PC-3 (cell line): Measurements from ENCODE around the gene GPR146. TPM values are rescaled to one million over a fixed set of nuclear protein-coding genes. Genes with fewer than 3 reads are reported as not detected.

Source experiments
- ATAC-seq: fragments of 200-7000 bp; cut with Tn5 transposase; 2 replicates; pipeline ENCODE4 v1.9.1; 2020; ENCODE audit warnings: mild to moderate bottlenecking, moderate library complexity
- BruUV-seq: library from RNA; stranded (reverse); fragments of 400-500 nt; replicated peaks from 2 replicates; lab custom pipeline; 2021; lab: Mats Ljungman, UMichigan
- CTCF ChIA-PET: fragments of 300-600 bp; sonication (Branson Sonifier 250); formaldehyde crosslinking; loops from one replicate; lab custom pipeline; 2022; ENCODE audit warnings: antibody characterized with exemption; lab: Charles Lee
- POLR2A ChIA-PET: fragments of 300-600 bp; sonication (Branson Sonifier 250); formaldehyde crosslinking; loops from one replicate; lab custom pipeline; 2022; ENCODE audit warnings: antibody characterized with exemption; ENCODE audit not compliant: unreplicated experiment; lab: Charles Lee
- DNase-seq: peaks from one replicate; pipeline ENCODE4 v3.0.0-alpha.2; 2015
- H2AFZ ChIP-seq: fragments of 300-600 bp; sonication (generic); 2 replicates; pipeline ENCODE4 v1.6.0; 2016; ENCODE audit warnings: antibody characterized with exemption, low read length
- H3F3A ChIP-seq: fragments of 300-600 bp; sonication (generic); one replicate; pipeline ENCODE4 v1.6.0; 2017; ENCODE audit warnings: antibody characterized with exemption, low read length, control low read depth, mild to moderate bottlenecking; ENCODE audit not compliant: unreplicated experiment
- H3K27ac ChIP-seq: fragments of 300-600 bp; sonication (generic); 2 replicates; pipeline ENCODE4 v1.5.1; 2016; ENCODE audit warnings: mild to moderate bottlenecking, low read length
- H3K27me3 ChIP-seq: fragments of 300-600 bp; sonication (generic); 2 replicates; pipeline ENCODE4 v1.6.1; 2016; ENCODE audit warnings: low read length, mixed read lengths
- H3K36me3 ChIP-seq: fragments of 300-600 bp; sonication (generic); 2 replicates; pipeline ENCODE4 v1.6.1; 2016; ENCODE audit warnings: low read depth, mixed run types, low read length, mixed read lengths
- H3K4me1 ChIP-seq: fragments of 300-600 bp; sonication (generic); 2 replicates; pipeline ENCODE4 v1.5.1; 2016; ENCODE audit warnings: low read length; ENCODE audit not compliant: insufficient read depth
- H3K4me2 ChIP-seq: fragments of 300-600 bp; sonication (generic); 2 replicates; pipeline ENCODE4 v1.6.0; 2016; ENCODE audit warnings: low read length
- H3K4me3 ChIP-seq: fragments of 300-600 bp; sonication (generic); 2 replicates; pipeline ENCODE4 v1.5.1; 2016; ENCODE audit warnings: mild to moderate bottlenecking, low read length, mixed read lengths
- H3K79me2 ChIP-seq: fragments of 300-600 bp; sonication (generic); 2 replicates; pipeline ENCODE4 v1.6.1; 2017; ENCODE audit warnings: low read length, mixed read lengths
- H3K9ac ChIP-seq: fragments of 300-600 bp; sonication (generic); 2 replicates; pipeline ENCODE4 v1.6.0; 2016; ENCODE audit warnings: mild to moderate bottlenecking, low read length
- H3K9me2 ChIP-seq: fragments of 300-600 bp; sonication (generic); replicated peaks from 2 replicates; pipeline ENCODE4 v1.6.1; 2016; ENCODE audit warnings: mixed run types, low read length, mixed read lengths
- H3K9me3 ChIP-seq: fragments of 300-600 bp; sonication (generic); 2 replicates; pipeline ENCODE4 v1.6.1; 2016; ENCODE audit warnings: low read length, mixed read lengths
- H4K20me1 ChIP-seq: fragments of 300-600 bp; sonication (generic); 2 replicates; pipeline ENCODE4 v1.6.1; 2016; ENCODE audit warnings: low read length, mixed read lengths
- CTCF ChIP-seq: fragments of 300-600 bp; sonication (generic); conservative IDR thresholded peaks from 2 replicates; pipeline ENCODE4 v1.5.1; 2017; ENCODE audit warnings: antibody characterized with exemption, low read depth, mild to moderate bottlenecking, low read length
- EZH2 ChIP-seq: fragments of 300-600 bp; sonication (generic); IDR thresholded peaks from one replicate; pipeline ENCODE4 v1.6.1; 2017; ENCODE audit warnings: antibody characterized with exemption, mild to moderate bottlenecking, low read length; ENCODE audit not compliant: unreplicated experiment
- EZH2phosphoT487 ChIP-seq: fragments of 300-600 bp; sonication (generic); IDR thresholded peaks from 2 replicates; pipeline ENCODE4 v1.6.1; 2018; ENCODE audit warnings: mild to moderate bottlenecking, antibody characterized with exemption, low read length, borderline replicate concordance
- intact Hi-C: fragments of 100-400 bp; cut with micrococcal nuclease; formaldehyde crosslinking; loops from 2 replicates; pipeline ENCODE4 v1.9.0; 2023
- total RNA-seq: library from RNA; depleted of rRNA; stranded (reverse); fragments of >200 nt; gene quantifications from 2 replicates; pipeline ENCODE4 v1.2.3, GENCODE V29; 2014

GPR146 gene
- total RNA-seq, 1 experiment from 2014 or later = 2.7 TPM

- BruUV-seq = no TSS peak
- H2AFZ ChIP-seq = no peak overlapping the region
- no peaks in the 10 kb centered on the region for H3K9me3 ChIP-seq
- no peak overlapping the region for H3K27ac ChIP-seq
- TF ChIP-seq EZH2phosphoT487 = no peak
- TF ChIP-seq EZH2 = no peak
- TF ChIP-seq CTCF = no peak
- H3K79me2 ChIP-seq = no peaks in the 10 kb centered on the region; the same call in 1 of the 2 replicates
- no peak overlapping the region for H3K4me3 ChIP-seq
- ATAC-seq = no peak
- no peaks in the 10 kb centered on the region for H3K36me3 ChIP-seq
- DNase-seq = no peak
- H3K4me1 ChIP-seq = no peaks in the 10 kb centered on the region
- POLR2A ChIA-PET = no interaction called here
- H3K9me2 ChIP-seq = no peaks in the 10 kb centered on the region
- no peaks in the 10 kb centered on the region for H3F3A ChIP-seq
- CTCF ChIA-PET = interaction anchor here (0.5 kb wide), 1 partner anchor 10 kb away, joined by 6 read pairs; no protein-coding TSS in a partner anchor
- intact Hi-C loops = no loop called here
- no peak overlapping the region for H3K9ac ChIP-seq
- H3K4me2 ChIP-seq = no peak overlapping the region
- H4K20me1 ChIP-seq = no peaks in the 10 kb centered on the region
- H3K27me3 ChIP-seq = no peaks in the 10 kb centered on the region
Measured at GRCh38 chr7:1096156-1097119, 52.1 kb downstream of the GPR146 start.

- Histone ChIP-seq H3K4me2 (no peak overlapping the region), H3K27me3 (no peaks in the 10 kb centered on the region), H3K9me2 (no peaks in the 10 kb centered on the region), H3K27ac (no peak overlapping the region), H4K20me1 (no peaks in the 10 kb centered on the region), H3K9me3 (no peaks in the 10 kb centered on the region), H3K4me1 (no peaks in the 10 kb centered on the region), H3K9ac (no peak overlapping the region), H2AFZ (no peak overlapping the region), H3F3A (no peaks in the 10 kb centered on the region), H3K36me3 (no peaks in the 10 kb centered on the region), H3K79me2 (no peaks in the 10 kb centered on the region; the same call in 1 of the 2 replicates), H3K4me3 (no peak overlapping the region)
- intact Hi-C loops = no loop called here
- BruUV-seq = no TSS peak
- TF ChIP-seq CTCF (no peak), EZH2phosphoT487 (no peak), EZH2 (no peak)
- ATAC-seq = no peak
- no peak for DNase-seq
- ChIA-PET POLR2A (no interaction called here), CTCF (interaction anchor here (0.5 kb wide), 1 partner anchor 11 kb away, joined by 6 read pairs; no protein-coding TSS in a partner anchor)
Measured at GRCh38 chr7:1097120-1097504, 52.8 kb downstream of the GPR146 start.
